ENCODE measurements around the gene ARHGEF10L.

ARHGEF10L gene

DNA sequence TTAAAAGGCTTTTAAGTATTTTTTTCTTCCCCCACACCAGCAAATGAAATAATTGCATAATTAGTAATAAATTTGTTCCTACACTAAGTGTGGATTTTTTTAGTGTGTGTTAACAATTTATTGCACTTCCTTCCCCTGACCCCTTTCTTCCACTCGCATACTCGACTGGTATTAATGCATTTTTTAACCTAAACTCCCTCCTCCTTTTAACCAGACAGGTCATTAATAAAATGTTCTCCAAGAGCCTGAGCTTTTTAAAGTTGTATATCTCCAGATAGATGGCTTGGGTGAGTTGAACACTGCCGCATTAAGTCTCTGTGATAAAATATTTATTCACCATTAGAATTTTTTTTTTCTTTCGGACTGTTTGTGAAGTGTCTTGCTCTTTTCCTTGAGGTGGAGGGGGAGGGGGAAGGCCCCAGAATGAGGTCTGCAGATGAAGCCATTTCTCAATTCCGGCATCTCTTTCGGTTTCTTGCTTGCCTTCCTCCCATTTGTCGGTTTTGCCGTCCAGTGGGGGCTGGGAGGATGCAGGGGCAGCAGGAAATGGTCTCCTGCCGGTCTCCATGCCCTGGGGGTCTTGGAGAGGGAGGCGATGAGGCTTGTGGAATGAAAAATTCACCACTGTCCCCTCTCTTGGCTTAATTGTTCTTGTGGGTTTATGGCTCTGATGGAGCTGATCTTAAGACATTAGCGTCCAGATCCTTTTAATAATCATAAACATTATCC is 151.6 kb downstream of the ARHGEF10L start:
- TF ChIP-seq GABPA (IDR thresholded peaks at IDR 0.05; ENCODE audit: low read depth) (no peak), SPI1 (IDR thresholded peaks at IDR 0.05; ENCODE audit: borderline replicate concordance, low read depth) (no peak), POLR2AphosphoS5 (IDR thresholded peaks at IDR 0.05; ENCODE audit: low read depth) (no peak)
- TF ChIP-seq, protein P1, sequence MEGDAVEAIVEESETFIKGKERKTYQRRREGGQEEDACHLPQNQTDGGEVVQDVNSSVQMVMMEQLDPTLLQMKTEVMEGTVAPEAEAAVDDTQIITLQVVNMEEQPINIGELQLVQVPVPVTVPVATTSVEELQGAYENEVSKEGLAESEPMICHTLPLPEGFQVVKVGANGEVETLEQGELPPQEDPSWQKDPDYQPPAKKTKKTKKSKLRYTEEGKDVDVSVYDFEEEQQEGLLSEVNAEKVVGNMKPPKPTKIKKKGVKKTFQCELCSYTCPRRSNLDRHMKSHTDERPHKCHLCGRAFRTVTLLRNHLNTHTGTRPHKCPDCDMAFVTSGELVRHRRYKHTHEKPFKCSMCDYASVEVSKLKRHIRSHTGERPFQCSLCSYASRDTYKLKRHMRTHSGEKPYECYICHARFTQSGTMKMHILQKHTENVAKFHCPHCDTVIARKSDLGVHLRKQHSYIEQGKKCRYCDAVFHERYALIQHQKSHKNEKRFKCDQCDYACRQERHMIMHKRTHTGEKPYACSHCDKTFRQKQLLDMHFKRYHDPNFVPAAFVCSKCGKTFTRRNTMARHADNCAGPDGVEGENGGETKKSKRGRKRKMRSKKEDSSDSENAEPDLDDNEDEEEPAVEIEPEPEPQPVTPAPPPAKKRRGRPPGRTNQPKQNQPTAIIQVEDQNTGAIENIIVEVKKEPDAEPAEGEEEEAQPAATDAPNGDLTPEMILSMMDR (IDR thresholded peaks at IDR 0.05; ENCODE audit: insufficient read depth, low read length) = no peak
- TF ChIP-seq, protein P2, sequence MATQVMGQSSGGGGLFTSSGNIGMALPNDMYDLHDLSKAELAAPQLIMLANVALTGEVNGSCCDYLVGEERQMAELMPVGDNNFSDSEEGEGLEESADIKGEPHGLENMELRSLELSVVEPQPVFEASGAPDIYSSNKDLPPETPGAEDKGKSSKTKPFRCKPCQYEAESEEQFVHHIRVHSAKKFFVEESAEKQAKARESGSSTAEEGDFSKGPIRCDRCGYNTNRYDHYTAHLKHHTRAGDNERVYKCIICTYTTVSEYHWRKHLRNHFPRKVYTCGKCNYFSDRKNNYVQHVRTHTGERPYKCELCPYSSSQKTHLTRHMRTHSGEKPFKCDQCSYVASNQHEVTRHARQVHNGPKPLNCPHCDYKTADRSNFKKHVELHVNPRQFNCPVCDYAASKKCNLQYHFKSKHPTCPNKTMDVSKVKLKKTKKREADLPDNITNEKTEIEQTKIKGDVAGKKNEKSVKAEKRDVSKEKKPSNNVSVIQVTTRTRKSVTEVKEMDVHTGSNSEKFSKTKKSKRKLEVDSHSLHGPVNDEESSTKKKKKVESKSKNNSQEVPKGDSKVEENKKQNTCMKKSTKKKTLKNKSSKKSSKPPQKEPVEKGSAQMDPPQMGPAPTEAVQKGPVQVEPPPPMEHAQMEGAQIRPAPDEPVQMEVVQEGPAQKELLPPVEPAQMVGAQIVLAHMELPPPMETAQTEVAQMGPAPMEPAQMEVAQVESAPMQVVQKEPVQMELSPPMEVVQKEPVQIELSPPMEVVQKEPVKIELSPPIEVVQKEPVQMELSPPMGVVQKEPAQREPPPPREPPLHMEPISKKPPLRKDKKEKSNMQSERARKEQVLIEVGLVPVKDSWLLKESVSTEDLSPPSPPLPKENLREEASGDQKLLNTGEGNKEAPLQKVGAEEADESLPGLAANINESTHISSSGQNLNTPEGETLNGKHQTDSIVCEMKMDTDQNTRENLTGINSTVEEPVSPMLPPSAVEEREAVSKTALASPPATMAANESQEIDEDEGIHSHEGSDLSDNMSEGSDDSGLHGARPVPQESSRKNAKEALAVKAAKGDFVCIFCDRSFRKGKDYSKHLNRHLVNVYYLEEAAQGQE (IDR thresholded peaks at IDR 0.05; ENCODE audit: insufficient replicate concordance, low read depth) = no peak
- Histone ChIP-seq H3K27ac (replicated peaks) (no peak overlapping the region), H3K4me3 (replicated peaks; ENCODE audit: insufficient read depth, low read length) (no peak overlapping the region), H3K27me3 (ENCODE audit: insufficient read depth, poor library complexity, severe bottlenecking) (no peaks in the 10 kb centered on the region)
- DNase-seq (ENCODE audit: low read depth in 1 of 2, low spot score in 1 of 2) = no peak

DNA sequence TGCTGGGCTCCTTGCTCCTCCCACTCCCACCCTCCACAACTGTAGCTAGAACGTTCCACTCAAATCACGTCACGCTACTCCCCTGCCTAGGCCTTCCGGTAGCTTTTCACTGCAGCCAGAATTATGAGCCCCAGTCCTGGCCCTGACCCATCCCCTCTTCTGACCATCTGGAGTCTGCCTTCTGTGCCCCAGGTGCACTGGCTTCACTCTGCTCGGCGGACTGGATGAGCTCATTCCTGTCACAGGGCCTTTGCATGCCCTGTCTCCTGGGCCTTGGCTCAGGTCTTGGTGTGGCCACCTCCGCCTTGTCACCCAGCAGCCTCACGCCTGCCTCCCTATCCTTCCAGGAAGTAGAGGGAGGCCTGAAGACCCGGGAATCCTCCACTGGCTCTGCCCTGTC is 153.1 kb downstream of the ARHGEF10L start:
- DNase-seq (ENCODE audit: low read depth in 1 of 2, low spot score in 1 of 2) = no peak
- H3K27ac ChIP-seq (replicated peaks) = no peak overlapping the region
- no peak for TF ChIP-seq SPI1 (IDR thresholded peaks at IDR 0.05; ENCODE audit: borderline replicate concordance, low read depth)
- no peak overlapping the region for H3K4me3 ChIP-seq (replicated peaks; ENCODE audit: insufficient read depth, low read length)
- H3K27me3 ChIP-seq (ENCODE audit: insufficient read depth, poor library complexity, severe bottlenecking) = no peaks in the 10 kb centered on the region

DNA sequence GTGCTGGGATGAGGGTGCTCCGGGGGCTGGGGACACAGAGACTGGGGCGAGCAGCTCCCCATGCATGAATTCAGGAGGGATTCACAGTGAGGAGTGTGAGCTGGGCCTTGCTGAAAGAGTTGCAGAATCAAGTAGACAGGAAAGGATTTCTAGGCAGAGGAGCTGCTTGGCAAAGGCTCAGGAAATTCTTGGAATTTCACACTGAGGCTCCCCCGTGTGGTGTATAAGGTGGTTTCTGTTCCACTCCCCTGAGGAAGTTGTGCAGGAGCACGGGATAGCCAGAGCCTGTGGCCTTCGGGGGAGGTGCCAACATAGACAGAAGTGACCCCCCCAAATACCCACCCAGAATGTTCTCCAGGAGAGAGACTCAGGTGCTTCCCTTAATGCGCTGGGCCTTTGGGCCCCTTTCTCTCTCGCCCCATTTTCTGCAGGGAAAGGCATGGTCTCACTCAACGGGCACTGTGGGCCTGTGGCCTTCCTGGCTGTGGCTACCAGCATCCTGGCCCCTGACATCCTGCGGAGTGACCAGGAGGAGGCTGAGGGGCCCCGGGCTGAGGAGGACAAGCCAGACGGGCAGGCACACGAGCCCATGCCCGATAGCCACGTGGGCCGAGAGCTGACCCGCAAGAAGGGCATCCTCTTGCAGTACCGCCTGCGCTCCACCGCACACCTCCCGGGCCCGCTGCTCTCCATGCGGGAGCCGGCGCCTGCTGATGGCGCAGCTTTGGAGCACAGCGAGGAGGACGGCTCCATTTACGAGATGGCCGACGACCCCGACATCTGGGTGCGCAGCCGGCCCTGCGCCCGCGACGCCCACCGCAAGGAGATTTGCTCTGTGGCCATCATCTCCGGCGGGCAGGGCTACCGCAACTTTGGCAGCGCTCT is 157.2 kb downstream of the ARHGEF10L start:
- TF ChIP-seq SPI1 (IDR thresholded peaks at IDR 0.05; ENCODE audit: borderline replicate concordance, low read depth) (no peak), GABPA (IDR thresholded peaks at IDR 0.05; ENCODE audit: low read depth) (no peak), POLR2AphosphoS5 (IDR thresholded peaks at IDR 0.05; ENCODE audit: low read depth) (no peak)
- TF ChIP-seq, protein P2 (IDR thresholded peaks at IDR 0.05; ENCODE audit: insufficient replicate concordance, low read depth) = no peak
- TF ChIP-seq, protein P1 (IDR thresholded peaks at IDR 0.05; ENCODE audit: insufficient read depth, low read length) = no peak
- H3K27ac ChIP-seq (replicated peaks) = no peak overlapping the region
- DNase-seq (ENCODE audit: low read depth in 1 of 2, low spot score in 1 of 2) = no peak
- no peak overlapping the region for H3K4me3 ChIP-seq (replicated peaks; ENCODE audit: insufficient read depth, low read length)
- H3K27me3 ChIP-seq (ENCODE audit: insufficient read depth, poor library complexity, severe bottlenecking) = no peaks in the 10 kb centered on the region

GRCh38 chr1:17697458-17697857 is 158.0 kb downstream of the ARHGEF10L start:
- TF ChIP-seq, protein P2 (IDR thresholded peaks at IDR 0.05; ENCODE audit: insufficient replicate concordance, low read depth) = no peak
- TF ChIP-seq, protein P1 (IDR thresholded peaks at IDR 0.05; ENCODE audit: insufficient read depth, low read length) = no peak
- no peak for TF ChIP-seq GABPA (IDR thresholded peaks at IDR 0.05; ENCODE audit: low read depth)
- TF ChIP-seq SPI1 (IDR thresholded peaks at IDR 0.05; ENCODE audit: borderline replicate concordance, low read depth) = no peak
- TF ChIP-seq POLR2AphosphoS5 (IDR thresholded peaks at IDR 0.05; ENCODE audit: low read depth) = no peak
- DNase-seq (ENCODE audit: low read depth in 1 of 2, low spot score in 1 of 2) = no peak
- Histone ChIP-seq H3K27me3 (ENCODE audit: insufficient read depth, poor library complexity, severe bottlenecking) (no peaks in the 10 kb centered on the region), H3K4me3 (replicated peaks; ENCODE audit: insufficient read depth, low read length) (no peak overlapping the region), H3K27ac (replicated peaks) (no peak overlapping the region)
